ENCODE measurements around the gene VCPKMT.

VCPKMT gene

GRCh38 chr14:50116181-50116956 is at the start of gene VCPKMT:
Gene VCPKMT (minus strand): TSS chr14:50116572. CDS start chr14:50116552, 20 bp downstream.
- peak; percentile 93 for DNase-seq (ENCODE audit: low spot score)

GRCh38 chr14:50156111-50156510 is 39.7 kb upstream of the VCPKMT start:
- DNase-seq (ENCODE audit: low spot score) = no peak

GRCh38 chr14:50148799-50149198 is 32.4 kb upstream of the VCPKMT start:
- DNase-seq (ENCODE audit: low spot score) = no peak

GRCh38 chr14:50139192-50139591 is 22.8 kb upstream of the VCPKMT start:
- DNase-seq (ENCODE audit: low spot score) = no peak

DNA sequence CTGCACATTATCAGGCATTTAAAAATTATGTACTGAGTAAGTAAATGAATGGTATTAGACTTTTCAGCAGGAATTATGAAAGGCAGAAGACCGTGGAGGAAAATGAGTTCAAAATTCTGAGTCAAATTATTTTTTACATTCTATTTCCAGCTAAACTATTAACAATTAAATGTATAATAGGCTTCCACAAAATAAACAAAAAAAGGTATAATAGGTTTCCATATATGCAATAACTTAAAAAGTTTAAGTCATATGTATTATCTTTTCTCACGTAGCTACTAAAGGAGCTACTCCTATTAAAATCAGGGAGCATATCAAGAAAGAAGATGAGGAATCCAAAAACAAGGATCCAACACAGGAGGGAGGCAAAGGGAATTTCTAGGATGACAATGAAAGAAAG is 11.4 kb upstream of the VCPKMT start:
- no peak for DNase-seq (ENCODE audit: low spot score)

DNA sequence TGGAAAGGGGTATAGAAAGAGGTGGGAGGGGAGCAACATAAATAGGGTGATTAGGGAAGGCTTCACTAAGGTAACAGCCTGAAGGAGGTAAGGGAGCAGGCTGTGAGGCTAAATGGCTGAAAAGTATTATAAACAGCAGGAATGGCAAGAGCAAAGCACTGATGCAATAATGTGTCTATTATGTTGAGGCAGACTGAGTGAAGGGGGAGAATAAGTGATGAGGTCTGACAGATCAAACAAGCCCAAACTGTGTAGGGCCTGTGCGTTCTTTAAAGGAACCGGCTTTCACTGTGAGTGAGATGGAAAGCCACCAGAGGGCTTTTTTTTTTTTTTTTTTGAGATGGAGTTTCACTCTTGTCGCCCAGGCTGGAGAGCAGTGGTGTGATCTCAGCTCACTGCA is 6.7 kb upstream of the VCPKMT start:
- DNase-seq (ENCODE audit: low spot score) = no peak

DNA sequence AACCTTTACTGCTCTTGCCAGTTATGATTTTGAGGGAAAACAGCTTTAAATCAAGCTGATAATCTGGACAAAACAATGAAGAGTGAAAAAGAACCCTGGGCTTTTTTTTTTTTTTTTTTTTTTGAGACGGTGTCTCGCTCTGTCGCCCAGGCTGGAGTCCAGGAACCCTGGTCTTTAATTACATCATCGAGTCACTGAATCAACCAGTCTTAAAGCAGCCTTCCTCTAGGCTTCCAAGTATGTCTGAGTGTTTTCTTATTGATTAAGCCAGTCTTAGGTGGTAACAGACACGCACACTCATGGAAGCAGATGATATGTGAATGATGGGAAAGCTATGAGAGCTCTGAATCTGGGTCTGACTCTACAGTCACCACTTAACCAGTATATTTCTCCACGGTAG is 5.9 kb upstream of the VCPKMT start:
- no peak for DNase-seq (ENCODE audit: low spot score)

DNA sequence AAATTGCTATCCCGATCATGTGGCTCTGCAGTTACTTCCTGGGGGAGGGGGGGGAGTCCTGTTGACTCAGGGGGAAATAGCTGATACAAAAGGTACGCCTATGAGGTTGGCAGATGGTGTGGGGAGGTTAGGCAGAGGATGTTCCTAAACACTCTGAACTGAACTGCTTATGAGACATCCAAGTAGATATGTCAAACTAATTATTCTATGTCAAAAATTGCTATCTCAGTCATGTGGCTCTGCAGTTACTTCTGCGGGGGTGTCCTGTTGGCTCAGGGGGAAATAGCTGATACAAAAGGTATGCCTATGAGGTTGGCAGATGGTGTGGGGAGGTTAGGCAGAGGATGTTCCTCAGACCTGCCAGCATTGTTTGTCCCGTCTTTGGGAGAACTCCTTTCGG is 5.1 kb upstream of the VCPKMT start:
- DNase-seq (ENCODE audit: low spot score) = no peak

DNA sequence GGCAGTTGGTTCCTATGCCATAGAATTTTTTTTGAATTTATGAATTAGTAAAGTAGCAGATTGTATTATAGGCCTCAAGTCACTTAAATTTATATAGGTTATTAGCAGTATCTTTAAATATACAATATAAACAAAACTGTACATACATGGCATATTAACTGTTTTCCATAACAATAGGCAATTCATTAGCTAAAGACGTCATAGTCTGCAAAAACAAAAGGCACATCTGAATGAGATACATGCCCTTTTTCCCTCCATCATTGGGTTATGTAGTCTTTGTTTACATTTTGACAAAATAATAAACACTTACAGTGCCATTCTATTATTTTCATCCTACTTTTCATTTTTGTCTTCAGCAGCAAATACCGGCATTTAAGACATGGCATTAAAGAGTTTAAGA is 1.1 kb upstream of the VCPKMT start:
- DNase-seq (ENCODE audit: low spot score) = no peak

GRCh38 chr14:50116966-50117365 is 594 bp upstream of the VCPKMT start:
- no peak for DNase-seq (ENCODE audit: low spot score)

- peak; percentile 18 for DNase-seq (ENCODE audit: low spot score)
Measured at GRCh38 chr14:50113381-50114035, 2.9 kb downstream of the VCPKMT start.

DNA sequence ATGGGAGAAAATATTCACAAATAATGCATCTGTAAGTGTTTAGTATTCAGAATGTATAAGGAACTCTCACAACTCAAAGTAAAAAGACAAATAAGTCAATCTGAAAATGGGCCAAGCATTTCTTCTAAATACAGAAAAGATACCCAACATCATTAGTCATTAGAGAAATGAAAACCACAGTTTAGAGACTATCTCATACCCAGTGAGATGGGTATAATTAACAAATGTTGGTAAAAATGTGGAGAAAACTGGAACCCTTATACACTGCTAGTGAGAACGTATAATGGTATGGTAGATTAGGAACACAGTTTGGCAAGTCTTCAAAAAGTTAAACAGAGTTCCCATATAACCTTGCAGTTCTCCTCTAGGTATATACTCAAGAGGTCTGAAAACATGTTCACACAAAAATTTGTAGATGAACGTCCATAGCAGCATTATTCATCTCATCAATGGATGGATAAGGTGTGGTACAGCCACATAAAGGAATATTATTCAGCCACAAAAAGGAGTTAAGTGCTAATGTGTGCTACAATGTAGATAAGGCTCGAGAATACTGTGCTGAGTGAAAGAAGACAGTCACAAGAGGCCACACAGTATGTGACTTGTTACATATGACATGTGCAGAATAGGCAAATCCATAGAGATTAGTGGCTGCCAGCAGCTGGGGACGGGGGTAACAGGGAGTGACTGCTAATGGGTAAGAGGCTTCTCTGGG is 5.9 kb downstream of the VCPKMT start:
- no peak for DNase-seq (ENCODE audit: low spot score)

DNA sequence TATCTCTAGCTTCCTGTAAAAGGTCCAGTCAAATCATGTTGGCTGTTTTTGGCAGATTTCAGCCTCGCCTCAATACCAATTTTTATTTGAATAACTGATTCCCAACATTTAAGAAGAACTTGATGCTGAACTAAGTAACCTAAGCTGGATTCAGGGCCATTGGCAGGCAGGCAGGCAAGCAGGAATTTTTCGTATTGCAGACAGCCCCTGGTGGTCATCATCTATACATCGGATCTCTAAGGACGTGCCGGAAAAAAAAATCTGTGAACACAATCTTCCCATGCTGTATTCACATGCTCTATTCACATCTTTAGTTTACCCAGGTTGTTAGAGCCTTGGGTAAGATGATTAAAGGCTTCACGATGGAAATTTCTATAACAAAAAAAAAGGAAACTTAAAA is 7.0 kb downstream of the VCPKMT start:
- DNase-seq (ENCODE audit: low spot score) = no peak

DNA sequence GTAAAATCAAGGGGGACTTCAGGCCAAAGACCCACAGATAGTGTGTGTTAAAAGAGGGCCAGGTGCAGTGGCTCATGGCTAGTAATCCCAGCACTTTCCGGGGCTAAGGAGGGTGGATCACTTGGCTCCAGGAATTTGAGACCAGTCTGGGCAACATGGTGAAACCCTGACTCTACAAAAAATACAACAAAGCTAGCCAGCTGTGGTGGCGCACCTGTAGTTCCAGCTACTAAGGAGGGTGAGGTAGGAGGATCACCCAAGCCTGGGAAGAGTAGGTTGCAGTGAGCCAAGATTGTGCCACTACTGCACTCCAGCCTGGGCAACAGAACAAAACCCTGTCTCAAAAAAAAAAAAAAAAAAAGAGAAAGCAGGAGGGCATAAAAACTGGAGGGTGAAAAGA is 8.5 kb downstream of the VCPKMT start:
- no peak for DNase-seq (ENCODE audit: low spot score)

- DNase-seq (ENCODE audit: low spot score) = no peak
Measured at GRCh38 chr14:50106178-50106577, 10.2 kb downstream of the VCPKMT start.

- no peak for DNase-seq (ENCODE audit: low spot score)
Measured at GRCh38 chr14:50103558-50103957, 12.8 kb downstream of the VCPKMT start.

DNA sequence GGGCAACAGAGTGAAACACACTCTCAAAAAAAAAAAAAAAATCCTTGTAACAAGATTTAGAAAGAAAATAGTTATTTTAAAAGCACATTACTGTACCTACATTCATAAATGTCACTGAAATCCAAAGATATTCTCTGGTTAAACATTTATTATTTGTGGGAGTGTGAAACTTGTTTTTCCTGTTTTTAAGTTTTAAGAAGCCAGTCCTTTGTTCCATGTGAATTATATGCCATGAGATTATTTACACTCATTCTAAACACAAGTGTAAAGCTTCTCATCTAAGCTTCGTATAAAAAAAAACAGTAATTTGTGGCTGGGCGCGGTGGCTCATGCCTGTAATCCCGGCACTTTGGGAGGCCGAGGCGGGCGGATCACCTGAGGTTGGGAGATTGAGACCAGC is 15.0 kb downstream of the VCPKMT start:
- DNase-seq (ENCODE audit: low spot score) = no peak

- DNase-seq (ENCODE audit: low spot score) = no peak
Measured at GRCh38 chr14:50100805-50101204, 15.6 kb downstream of the VCPKMT start.

DNA sequence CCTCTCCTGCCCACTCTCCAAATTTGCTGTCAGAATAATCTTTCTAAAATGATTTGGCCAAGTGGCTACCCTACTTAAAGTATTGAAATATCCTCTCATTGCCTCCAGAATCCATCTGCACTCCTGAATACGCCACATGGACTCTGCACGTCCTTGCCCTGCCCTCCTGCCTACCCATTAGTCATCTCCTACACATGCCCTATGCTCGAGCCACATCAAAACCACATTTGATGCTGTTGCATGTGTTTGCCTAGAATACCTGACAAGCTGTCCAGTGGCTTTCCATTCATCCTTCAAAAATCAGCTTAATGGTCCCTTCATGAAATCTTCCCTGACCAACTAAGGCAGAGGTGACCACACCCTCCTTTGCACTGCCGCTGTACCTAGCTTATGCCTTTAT is 17.0 kb downstream of the VCPKMT start:
- DNase-seq (ENCODE audit: low spot score) = no peak

GRCh38 chr14:50095895-50096294 is 20.5 kb downstream of the VCPKMT start:
- DNase-seq (ENCODE audit: low spot score) = peak; percentile 27

GRCh38 chr14:50094056-50094755 is 22.2 kb downstream of the VCPKMT start:
- no peak for DNase-seq (ENCODE audit: low spot score)

- DNase-seq (ENCODE audit: low spot score) = no peak
Measured at GRCh38 chr14:50093496-50093895, 22.9 kb downstream of the VCPKMT start.

Data from germinal center (tissue), 1 donor.